ENCODE data around the gene LCN2. TPM values are rescaled to one million over a fixed set of nuclear protein-coding genes. Genes with fewer than 3 reads are reported as not detected.

The LCN2 gene
- total and polyA plus RNA-seq, 2 experiments from 2014 or later, result 2.0 TPM; not detected in 1

GRCh38 chr9:128159522-128159783 lies 10.2 kb downstream of the LCN2 start:
- peak overlapping the region; percentile 88; the same call in 1 of the 2 replicates for H2AFZ ChIP-seq
- Mint-ChIP-seq H3K4me1 (peaks cover 4% of the 10 kb centered on the region; the same call in 2 of the 3 replicates), H3K4me3 (peak overlapping the region; percentile 67), H3K27me3 (ENCODE audit: insufficient read depth, low read depth, poor library complexity) (peaks cover 3% of the 10 kb centered on the region), H3K36me3 (ENCODE audit: low read depth) (peaks cover 14% of the 10 kb centered on the region), H3K9me3 (peaks cover 3% of the 10 kb centered on the region; the same call in 1 of the 3 replicates), H3K27ac (peak overlapping the region; percentile 89)
- H3F3A ChIP-seq (replicated peaks; ENCODE audit: low read depth), result peaks cover 4% of the 10 kb centered on the region; the same call in 1 of the 2 replicates
- peak overlapping the region; percentile 59 for H3K4me3 ChIP-seq
- peak overlapping the region; percentile 74 for H3K4me2 ChIP-seq
- H3K79me2 ChIP-seq (replicated peaks; ENCODE audit: insufficient read depth), result no peaks in the 10 kb centered on the region
- no peaks in the 10 kb centered on the region for H3K9me2 ChIP-seq (ENCODE audit: insufficient read depth)
- H4K20me1 ChIP-seq (replicated peaks; ENCODE audit: insufficient read depth), result 0 out of 2 replicates have a peak, but pooled peaks cover 5% of the 10 kb centered on the region
- TF ChIP-seq ZNF462 (CRISPR knock-in tag; IDR thresholded peaks at IDR 0.05), result no peak
- no peak for TF ChIP-seq ZNF114 (CRISPR knock-in tag; IDR thresholded peaks at IDR 0.05)
- TF ChIP-seq POLR2AphosphoS5 (IDR thresholded peaks at IDR 0.05; ENCODE audit: low read depth), result no peak
- no peak for TF ChIP-seq ETS1 (IDR thresholded peaks at IDR 0.05)
- no peak for TF ChIP-seq EZH2 (IDR thresholded peaks at IDR 0.05; ENCODE audit: low read depth, unreplicated experiment)
- no peak for TF ChIP-seq CTCF (conservative IDR thresholded peaks at IDR 0.05; ENCODE audit: low read depth in 2 of 2)
- TF ChIP-seq NANOG (IDR thresholded peaks at IDR 0.05; ENCODE audit: borderline replicate concordance), result no peak
- TF ChIP-seq JUNB (IDR thresholded peaks at IDR 0.05; ENCODE audit: unreplicated experiment), result no peak
- TF ChIP-seq ZNF331 (CRISPR knock-in tag; IDR thresholded peaks at IDR 0.05; ENCODE audit: low read depth), result no peak
- TF ChIP-seq STAT1 (IDR thresholded peaks at IDR 0.05; ENCODE audit: unreplicated experiment), result no peak
- TF ChIP-seq REST (IDR thresholded peaks at IDR 0.05; ENCODE audit: unreplicated experiment), result no peak
- no peak for TF ChIP-seq EZH2phosphoT487 (IDR thresholded peaks at IDR 0.05; ENCODE audit: unreplicated experiment)
- TF ChIP-seq CREB1 (CRISPR knock-in tag; IDR thresholded peaks at IDR 0.05; ENCODE audit: low read depth), result no peak
- ATAC-seq (no peak), DNase-seq (ENCODE audit: low spot score) (no peak)
- peaks cover 4% of the 10 kb centered on the region; the same call in 1 of the 2 replicates for H3K4me1 ChIP-seq (ENCODE audit: insufficient read depth)
- no peaks in the 10 kb centered on the region for H3K36me3 ChIP-seq (ENCODE audit: insufficient read depth)
- peak overlapping the region; percentile 94 for H3K27ac ChIP-seq (ENCODE audit: low read depth)
- H3K27me3 ChIP-seq (ENCODE audit: insufficient read depth), result no peaks in the 10 kb centered on the region

All from GM23338 (cell line).